GM04503 (cell line): ENCODE data around the gene CBFA2T2.

ENCODE experiments used
- DNase-seq: peaks from one replicate; pipeline ENCODE4 v3.0.0-alpha.2; 2012; ENCODE audit warnings: low read depth

The CBFA2T2 gene

DNA sequence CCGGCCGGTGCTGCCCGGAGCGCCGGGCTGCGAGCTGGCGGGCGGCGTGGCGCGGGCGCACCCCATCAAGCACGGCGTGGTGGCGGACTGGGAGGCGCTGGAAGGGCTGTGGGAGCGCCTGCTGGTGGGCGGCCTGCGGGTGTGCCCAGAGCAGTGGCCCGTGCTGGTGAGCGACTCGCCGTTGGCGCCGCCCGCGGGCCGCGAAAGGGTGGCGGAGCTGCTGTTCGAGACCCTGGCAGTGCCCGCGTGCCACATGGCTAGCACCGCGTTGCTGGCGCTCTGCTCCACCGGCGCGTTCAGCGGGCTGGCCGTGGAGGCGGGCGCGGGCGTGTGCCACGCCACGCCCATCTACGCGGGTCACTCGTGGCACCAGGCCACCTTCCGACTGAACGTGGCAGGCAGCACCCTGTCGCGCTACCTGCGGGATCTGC, 177.4 kb downstream of the CBFA2T2 start:
- DNase-seq = no peak

DNA sequence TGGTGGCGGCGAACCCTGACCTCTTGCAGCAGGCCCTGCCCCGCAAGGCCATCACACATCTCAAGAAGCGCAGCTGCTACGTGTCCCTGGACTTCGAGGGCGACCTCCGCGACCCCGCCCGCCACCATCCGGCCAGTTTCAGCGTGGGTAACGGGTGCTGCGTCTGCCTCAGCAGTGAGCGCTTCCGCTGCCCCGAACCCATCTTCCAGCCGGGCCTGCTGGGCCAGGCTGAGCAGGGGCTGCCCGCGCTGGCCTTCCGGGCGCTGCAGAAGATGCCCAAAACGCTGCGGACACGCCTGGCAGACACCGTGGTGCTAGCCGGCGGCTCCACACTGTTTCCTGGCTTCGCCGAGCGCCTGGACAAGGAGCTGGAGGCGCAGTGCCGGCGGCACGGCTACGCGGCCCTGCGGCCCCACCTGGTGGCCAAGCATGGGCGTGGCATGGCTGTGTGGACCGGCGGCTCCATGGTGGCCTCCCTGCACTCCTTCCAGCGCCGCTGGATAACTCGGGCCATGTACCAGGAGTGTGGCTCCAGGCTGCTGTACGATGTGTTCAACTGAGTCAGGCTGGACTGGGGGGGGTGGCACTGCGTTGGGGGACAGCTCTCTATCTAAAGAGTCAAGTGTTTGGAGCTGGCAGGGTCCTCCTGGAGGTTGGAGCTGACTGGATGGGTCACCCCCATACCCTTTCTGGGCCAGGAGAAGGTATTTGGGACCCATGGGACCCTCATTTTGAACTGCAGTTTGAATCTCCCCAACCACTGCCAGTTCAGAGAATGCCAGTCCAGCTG, 178.0 kb downstream of the CBFA2T2 start:
- no peak for DNase-seq

DNA sequence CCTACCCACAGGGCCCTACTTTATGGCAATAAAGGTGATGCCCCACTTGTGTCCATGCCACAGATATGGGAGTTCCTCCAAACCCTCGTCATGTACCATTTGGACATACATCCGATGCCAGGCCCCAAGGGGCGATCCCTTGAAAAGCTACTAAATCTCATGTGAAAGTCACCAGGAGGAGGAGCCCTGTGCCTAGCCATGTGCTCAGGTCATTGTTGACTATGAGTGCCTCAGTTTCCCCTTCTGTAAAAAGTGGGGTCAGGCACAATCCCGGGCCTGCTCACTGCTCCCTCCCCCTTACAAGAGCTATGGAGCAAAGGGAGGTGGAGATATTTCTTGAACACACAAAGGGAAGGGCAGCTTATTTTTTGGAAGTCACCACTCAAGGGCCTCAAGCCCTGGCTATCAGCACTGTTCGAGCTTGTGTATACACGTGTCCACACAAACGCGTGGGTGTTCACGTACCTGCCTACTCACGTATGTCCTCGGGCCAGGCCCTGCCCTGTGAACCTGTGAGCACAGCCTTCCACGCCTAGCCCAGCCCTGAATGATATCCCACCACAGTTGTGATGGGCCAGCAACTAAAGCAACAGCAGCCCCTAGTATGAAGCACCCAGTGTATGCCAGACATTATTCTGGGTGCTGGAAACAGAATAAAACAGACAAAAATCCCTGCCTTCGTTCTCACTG, 178.7 kb downstream of the CBFA2T2 start:
- no peak for DNase-seq

DNA sequence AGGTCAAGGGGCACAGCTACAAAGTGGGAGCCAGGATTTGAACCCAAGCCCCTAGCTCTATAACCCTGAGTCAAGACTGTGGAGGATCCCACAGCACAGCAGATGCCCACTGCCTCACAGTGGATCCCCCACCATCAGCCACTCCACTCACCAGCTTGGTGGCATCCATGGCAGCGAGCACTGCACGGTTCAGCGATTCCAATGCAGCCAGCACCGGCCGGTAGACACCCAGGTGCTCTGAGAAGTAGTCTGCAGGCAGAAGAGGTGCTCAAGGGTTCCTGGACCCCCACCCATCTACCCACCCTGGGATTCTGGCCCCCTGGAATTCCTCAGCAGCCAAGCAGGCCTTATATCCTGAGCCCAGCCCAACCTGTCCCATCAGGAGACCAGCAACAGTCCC, 179.3 kb downstream of the CBFA2T2 start:
- no peak for DNase-seq

DNA sequence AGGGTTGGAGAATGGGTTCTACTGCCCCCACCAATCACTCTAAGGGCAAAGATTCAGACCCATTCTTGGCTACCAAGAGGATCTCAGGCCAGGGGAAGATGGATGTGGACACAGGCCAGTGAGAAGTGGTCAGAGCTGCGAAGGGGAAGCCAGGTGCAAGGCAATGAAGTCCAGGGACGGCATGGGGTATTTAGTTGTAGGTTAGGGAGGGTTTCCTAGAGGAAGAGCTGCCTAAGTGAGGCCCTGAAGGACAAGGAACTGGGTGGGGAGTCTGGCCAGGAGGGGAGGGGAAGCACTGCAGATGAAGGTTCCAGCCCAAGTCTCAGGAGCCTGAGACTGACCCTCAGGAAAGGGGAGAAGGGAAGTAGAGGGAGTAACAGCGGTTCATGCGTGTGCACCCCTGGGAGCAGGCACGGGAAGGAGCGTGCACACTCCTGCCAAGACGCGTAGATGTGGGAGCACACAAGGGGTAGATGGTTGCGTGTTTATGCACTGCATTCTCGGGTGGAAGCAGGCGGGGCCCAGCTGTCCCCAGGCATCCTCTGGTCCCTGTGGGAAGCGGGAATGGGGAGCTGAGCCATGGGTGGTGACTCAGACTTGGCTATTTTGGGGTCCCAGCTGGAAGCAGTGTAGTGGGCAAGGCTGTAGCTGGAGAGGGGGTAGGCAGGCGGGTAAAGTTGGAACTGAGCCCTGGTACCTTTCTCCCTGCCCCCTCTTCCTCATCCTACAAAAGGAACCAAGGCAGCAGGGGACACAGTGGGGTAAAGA, 180.2 kb downstream of the CBFA2T2 start:
- no peak for DNase-seq

DNA sequence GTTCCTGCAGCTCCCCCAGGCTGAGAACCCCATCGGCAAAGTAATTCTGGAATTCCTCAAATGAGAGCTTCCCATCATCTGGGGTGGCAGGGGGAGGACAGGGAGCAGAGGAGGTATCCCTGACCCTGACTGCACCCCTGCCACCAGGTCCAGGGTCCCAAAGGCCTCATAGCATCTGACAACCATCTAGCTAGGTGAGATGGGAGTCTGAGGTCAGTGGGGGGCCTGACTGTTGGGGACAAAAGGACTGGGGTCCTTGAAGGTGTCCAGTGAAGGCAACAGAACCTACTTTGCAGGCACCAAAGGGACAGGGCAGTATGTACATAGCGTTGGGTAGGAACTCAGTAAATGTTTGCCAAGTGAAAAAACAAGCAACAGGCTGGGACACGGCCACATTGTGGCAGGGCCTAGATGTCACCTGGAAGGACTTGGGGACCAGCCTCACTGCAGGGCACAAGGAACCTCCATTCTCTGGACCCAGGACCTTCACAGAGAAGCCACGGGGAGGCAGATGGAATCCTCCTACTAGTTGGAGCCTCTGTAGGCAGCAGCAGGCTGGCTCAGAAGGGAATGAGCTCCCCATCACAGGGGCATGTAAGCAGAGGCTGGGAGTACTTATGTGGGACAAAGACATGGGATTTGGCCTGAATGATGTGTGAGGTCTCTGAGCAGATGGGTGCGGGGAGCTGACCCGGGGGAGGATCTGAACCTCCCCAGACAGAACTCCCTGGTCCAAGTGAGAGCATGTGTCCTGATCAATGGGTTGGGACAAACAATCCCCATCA, 181.0 kb downstream of the CBFA2T2 start:
- DNase-seq = no peak

DNA sequence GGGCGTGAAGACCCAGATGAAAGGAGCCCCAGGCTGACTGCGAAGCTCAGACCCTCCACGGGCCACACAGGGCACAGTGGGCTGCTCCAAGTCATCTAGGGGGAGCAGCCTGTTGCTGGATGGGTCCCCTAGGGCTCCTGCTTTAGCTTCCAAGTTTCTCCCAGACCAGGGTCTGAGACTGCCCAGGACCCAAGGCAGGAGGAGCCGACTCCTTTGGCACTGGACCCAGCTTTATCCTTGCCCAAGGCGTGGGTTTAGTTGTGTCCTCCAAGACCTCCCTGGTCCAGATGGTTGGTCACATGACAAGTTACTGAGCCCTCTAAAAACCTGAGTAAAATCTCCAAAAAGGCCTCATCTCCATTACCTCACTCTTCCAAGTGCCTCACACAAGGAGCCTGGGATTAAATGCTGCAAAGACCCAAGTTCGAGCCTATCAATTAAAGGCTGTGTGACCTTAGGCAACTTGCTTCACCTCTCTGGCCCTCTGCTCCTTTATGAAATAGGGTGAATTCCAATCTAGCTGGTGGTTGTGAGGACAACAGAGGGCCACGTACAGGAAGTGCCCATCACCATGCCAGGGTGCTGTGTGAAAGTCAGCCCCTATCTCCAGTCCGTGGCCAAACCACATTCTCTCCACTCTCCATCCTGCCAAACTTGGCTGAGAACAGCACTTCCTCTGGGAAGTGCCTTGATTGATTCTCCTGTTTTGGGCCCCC, 181.8 kb downstream of the CBFA2T2 start:
- no peak for DNase-seq

DNA sequence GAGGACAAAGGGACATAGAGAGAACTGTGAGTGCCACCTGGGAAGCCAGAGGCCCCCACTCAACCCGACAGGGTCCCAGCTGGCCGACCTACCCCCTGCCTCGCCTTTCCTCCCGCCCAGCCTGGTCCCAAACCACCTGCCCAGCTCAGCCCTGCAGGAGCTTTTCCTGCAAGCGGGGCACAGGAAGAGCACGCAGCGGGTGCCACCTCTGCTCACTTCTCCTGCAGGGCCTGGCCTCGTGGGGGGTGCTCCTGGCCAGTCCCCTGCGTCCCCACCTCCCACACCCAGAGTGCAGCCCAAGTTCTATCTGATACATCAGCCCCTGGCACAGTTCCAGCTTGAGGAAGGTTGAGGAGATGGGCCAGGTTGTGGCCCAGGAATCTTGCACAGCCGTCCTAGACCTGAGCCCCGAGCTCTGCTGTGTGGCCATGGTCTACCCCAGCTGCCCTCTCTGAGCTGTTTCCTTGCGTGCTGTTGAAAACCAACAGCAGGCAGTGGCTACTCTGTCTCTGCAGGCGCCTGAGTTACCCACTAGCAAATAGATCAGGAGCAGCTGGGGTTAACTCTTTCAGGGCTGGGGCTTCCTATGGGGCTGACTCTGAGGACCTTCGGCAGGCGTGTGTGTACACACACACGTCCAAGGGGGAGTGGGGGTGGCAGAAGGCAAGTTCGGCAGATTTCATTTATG, 182.7 kb downstream of the CBFA2T2 start:
- DNase-seq = no peak

DNA sequence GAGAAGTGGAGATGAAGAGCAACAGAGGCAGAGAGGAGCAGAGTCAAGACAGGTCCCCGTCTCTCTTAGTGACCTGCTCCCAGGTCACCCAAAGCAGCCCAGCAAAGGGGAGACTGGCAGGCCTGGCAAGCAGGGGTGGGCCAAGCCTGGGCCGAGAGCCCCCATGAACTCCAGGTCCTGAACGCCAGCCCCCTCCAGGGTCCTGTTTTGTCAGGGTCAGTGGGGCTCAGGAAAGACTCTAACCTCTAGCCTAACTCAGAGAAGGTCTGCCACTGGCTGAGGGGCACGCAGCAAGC, 183.2 kb downstream of the CBFA2T2 start:
- DNase-seq = no peak

DNA sequence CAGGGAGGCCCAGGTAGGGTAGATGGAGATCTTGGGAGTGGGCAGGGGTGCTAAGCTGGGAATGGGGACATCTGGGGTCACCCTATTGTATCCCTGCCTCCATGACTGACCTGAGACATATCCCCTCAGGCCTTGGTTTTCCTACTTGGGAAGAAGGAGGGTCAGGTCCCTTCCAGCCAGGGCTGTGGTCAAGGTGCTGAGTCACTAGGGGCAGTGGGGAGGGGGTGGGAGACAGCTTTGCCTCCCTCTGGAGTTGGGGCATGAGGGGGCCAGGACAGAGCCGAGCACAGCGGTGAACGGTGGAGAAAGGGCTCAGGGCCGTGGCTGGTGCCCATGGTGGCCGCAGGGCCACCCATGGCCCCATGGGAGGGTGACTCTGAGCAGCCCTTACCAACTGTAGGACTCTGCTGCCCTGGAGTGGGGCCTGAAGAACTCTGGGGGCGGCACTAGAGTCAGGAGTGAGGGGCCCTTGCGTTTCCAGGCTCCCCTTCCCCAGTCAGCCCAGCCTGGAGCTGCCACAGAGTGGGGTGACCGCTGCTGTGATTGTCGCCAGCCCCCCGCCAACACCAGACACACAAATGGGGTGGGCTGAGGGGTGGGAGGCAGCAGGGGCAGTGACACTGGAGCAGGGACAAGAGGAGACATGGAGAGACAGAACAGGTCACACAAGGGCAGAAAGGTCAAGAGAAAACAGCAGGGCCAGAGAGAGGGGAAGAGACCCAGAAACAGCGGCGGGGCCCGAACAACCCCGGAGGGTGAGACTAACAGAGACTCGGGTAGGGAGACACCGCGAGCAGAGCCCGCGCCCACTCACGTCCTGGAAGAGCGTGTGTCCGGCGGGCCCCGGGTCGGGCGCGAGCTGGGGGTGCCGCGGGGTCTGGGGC, 183.8 kb downstream of the CBFA2T2 start:
- no peak for DNase-seq

DNA sequence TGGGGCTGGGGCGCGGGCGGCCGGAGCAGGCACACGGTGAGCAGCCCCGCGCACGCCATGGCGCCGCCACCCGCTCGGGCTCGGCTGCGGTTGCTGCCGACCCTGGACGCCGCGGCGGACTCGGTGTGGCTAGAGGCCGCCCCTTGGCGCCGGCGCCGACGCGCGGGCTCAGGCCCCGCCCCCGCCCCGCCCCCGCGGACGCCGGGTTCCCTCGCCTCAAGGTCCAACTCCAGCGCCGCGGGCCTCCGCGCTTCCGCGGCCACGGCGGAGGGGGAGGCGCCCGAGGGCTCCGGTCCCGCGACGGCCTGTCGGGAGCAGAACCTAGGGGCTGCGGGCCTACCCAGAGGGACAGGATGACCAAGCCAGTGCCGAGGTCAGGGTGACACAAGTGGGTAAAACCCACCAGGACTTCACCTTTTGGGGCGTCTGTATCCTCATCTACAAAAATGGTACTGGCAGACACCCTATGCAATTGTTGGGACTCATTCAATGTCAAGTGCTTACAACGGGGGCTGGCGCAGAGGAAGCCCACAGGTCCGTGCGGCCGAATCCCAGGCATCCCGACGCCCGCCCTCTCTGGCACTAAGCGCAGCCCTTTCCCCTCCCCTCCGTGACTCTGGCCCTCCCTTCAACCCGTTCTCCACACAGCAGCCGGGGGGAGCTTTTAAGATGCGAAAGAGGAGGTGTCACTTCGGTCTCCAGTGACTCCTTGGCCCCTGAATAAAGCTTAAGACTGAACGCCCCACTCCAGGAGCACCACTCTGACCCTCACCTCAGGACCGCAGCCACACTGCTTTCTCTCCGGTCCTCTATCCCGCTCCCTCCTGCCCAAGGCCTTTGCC, 184.6 kb downstream of the CBFA2T2 start, which contains the start of gene NECAB3:
NECAB3 (minus strand) TSS at position 135 of the 842 bp plus-strand sequence; CDS start at position 59, 76 bp downstream.
- no peak for DNase-seq

DNA sequence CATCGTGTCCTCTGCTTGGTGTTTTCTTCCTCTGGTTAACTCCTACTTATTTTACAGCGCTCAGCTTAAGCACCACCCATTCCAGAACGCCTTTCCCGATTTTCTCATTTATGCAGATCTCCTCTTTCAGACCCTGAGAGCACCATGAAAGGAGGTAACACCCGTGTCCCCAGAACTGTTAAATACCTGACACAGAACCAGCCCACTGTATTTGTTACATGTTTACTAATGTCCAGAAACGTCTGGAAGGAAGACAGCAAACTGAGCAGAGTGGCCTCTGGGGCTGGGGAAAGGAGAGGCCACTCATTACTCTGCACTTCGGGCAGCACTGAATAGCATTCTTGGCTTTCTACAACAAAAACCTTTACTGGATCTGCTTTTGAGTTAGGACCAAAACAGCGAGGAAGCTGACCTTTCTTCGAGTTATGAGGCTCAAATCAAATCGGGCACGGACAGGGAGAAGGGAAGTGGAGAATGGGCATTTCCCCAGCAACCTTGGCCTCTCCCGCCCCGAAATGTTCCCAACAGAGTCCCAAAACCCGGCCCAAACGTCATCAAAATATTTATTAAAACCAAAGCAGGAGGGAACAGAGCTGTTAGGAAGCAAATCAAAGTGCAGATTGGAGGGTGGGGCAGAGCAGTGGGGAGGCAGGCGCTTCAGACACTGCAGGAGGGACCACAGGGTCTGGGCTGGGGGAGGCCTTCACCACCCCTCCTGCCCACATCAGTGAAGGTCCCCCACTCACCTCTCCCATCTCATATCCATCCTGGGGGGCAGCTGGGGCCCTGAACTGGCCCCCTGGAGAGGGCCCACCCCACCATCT, 185.5 kb downstream of the CBFA2T2 start:
- no peak for DNase-seq

DNA sequence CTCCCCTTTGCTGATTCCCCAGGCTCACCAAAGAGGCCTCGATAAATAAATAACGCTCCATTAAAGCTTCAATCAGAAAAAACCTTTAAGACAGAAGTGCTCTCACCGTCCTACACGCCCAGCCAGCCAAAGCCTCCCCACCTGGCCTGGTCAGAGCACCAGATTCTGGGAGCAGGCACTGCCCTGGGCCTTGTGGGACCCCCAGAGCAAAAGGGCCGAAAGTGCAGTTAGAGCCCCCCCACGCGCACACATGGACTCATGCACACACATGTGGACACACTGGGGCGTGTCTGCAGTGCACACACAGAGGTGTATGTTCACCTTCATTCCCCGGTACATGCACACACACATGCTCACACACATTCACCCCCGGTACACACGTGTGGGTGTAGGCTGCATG, 186.2 kb downstream of the CBFA2T2 start:
- no peak for DNase-seq

DNA sequence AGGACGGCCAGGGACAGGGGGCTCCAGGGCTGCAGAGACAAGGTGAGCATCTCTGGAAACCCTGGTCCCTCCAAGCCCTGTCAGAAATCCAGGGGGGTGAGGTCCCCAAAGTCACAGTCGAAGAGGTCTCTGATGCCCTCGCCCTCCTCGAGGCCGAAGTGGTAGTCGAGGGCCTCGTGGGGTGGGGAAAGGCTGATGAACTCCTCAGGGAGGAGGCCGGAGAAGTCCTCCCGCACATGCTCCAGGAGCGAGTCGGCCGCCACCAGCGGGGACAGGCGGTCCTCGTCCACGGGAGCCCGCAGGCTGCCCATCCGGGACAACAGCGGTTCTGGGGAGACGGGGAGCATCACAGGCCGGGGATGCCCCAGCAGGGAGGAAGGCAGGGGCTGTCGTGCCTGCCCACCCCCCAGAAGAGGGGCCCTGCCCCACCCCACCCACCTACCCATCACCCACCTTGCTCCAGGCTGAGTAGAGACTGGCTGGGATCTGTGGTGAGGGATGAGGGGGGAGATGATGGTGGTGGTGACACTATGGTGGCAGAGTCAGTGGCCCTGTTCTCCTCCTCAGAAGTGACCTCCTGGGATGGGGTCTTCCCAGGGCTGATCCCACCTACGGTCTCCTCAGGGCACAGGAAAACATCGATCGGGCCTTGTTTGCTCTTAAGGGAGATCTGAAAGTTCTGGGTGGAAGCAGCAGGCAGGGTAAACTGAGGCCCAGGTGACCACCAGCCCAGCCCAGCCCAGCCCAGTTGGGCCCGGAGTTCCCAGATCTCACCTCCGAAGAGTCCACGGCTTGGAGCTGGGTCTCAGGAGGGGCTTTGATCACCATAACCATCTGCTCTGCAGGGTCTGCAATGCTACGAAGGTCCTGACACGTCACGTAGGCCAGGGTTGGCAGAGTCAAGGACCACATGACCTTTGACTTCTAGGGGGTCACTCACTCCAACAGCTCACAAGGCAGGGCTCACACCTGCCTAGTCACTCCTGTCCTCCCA, 187.1 kb downstream of the CBFA2T2 start:
- DNase-seq = no peak

DNA sequence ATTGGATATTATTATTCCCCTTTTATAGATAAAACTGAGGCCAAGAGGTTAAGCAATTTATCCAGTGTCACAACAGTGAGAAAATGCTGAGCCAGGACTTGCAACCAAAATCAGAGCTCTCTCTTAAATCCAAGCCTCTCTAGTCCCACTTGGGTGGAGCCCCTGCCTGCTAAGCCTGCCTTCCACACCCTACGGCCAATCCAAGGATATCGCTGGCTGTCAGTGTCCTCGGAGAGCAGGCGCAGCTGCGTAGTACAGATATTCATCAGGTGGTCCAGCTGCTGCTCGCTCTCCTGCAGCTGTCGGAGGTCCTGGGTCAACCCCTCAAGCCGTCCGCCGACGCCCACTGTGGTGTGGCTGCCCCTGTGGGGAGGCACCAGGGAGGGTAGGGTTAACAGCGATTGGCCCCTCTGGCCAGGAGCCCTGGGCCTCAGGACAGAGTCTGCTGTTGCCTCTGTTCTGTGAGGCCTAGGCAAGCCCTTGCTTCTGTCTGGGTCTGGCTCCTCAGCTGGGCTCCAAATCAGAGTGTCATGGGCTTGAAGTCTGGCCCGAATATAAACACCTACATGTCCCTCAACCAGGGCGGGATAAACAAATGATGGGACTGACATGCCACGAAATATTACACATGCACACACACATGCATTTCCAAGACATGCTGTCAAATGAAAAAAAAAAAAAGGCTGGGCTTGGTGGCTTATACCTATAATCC, 188.3 kb downstream of the CBFA2T2 start:
- no peak for DNase-seq
